ENCODE data around the gene CPPED1.

DNA sequence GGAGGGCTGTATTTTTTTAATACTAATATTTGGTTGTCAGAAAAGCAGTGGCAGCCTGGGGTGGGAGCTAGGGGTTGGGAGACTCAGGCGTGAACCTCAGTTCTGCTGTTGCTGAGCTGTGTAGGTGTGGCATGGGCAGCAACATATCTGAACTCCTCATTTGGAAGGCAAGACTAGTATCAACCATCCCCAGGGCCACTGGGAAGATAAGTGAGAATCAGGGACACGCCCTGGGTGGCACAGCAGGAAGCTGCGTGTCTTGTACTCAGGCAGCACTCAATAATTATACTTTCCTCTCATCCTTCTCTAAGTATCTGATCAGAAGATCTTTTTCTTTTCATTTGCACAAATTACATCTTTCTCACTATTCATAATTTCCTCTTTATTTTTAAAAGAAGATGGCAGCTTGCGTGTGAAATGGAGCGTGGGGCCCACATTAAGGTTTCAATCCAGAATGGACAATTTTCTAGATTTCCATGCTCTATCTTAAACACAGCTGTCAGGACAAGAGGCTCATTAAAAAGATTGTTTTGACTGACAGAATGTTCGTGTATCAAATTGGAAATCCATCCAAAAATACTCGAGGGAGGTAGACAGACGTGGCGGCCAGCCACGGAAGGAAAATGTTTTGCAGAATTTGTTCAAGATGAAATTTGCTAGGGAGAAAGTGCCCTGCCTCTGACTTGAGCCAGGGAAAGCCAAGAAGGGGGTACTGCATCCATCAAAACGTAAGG is 121.1 kb downstream of the CPPED1 start:
- TF ChIP-seq, protein P1, sequence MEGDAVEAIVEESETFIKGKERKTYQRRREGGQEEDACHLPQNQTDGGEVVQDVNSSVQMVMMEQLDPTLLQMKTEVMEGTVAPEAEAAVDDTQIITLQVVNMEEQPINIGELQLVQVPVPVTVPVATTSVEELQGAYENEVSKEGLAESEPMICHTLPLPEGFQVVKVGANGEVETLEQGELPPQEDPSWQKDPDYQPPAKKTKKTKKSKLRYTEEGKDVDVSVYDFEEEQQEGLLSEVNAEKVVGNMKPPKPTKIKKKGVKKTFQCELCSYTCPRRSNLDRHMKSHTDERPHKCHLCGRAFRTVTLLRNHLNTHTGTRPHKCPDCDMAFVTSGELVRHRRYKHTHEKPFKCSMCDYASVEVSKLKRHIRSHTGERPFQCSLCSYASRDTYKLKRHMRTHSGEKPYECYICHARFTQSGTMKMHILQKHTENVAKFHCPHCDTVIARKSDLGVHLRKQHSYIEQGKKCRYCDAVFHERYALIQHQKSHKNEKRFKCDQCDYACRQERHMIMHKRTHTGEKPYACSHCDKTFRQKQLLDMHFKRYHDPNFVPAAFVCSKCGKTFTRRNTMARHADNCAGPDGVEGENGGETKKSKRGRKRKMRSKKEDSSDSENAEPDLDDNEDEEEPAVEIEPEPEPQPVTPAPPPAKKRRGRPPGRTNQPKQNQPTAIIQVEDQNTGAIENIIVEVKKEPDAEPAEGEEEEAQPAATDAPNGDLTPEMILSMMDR (IDR thresholded peaks at IDR 0.05; ENCODE audit: low read depth, low read length) = no peak
- TF ChIP-seq POLR2A (IDR thresholded peaks at IDR 0.05; ENCODE audit: extremely low read depth, insufficient read length) = no peak
